K562 (cell line): Measurements from ENCODE around the gene DPY19L1. TPM values are rescaled to one million over a fixed set of nuclear protein-coding genes. Genes with fewer than 3 reads are reported as not detected.

Experiments
- ATAC-seq: fragments of 200-7000 bp; cut with Tn5 transposase; 3 replicates; pipeline ENCODE4 v1.9.1; 2020; ENCODE audit warnings: moderate library complexity
- BruUV-seq: library from RNA; stranded (reverse); fragments of 400-500 nt; replicated peaks from 2 replicates; lab custom pipeline; 2021; lab: Mats Ljungman, UMichigan
- CTCF ChIA-PET: fragments of 300-600 bp; formaldehyde crosslinking; extraction: SDS; loops from one replicate; lab custom pipeline; 2021; ENCODE audit warnings: low intra/inter-chr PET ratio; lab: Yijun Ruan, JAX
- POLR2A ChIA-PET: fragments of 300-600, 350-650 bp; sonication (Branson Sonifier 250); formaldehyde crosslinking; extraction: SDS; loops from one replicate; lab custom pipeline; 2021; ENCODE audit warnings: antibody characterized with exemption, inconsistent platforms; lab: Yijun Ruan, JAX
- DNase-seq, 4 experiments: peaks; one replicate each; pipeline versions ENCODE4 v3.0.0 to v3.0.0-alpha.2; 2011 to 2018; ENCODE audit warnings: low spot score in 3 of 4, mixed read lengths in 3 of 4; ENCODE audit errors: extremely low read depth in 1 of 4
- FAIRE-seq: peaks from 2 replicates; lab custom pipeline; 2011; peaks lifted over from hg19 to GRCh38; lab: Jason Lieb, UNC
- H2AFZ ChIP-seq: 2 replicates; pipeline ENCODE4 v1.6.0; 2011; ENCODE audit warnings: low read depth, low read length, control low read depth, inconsistent platforms
- H3K27ac ChIP-seq: fragments of 200-600 bp; 3 replicates; pipeline ENCODE4 v1.8.0; 2011; ENCODE audit warnings: low read depth, mild to moderate bottlenecking, control low read depth, inconsistent platforms, low read length, moderate library complexity, mixed read lengths; ENCODE audit errors: extremely low read depth
- H3K27me3 ChIP-seq, 2 experiments: fragments of 300-600 bp in 1 of 2; 2 replicates in 1 of 2; 3 replicates in 1 of 2; pipeline versions ENCODE4 v1.6.0 to v1.8.0; 2011; ENCODE audit warnings: inconsistent platforms in 2 of 2, low read length in 2 of 2, mild to moderate bottlenecking in 1 of 2, mixed read lengths in 1 of 2, moderate library complexity in 1 of 2; ENCODE audit not compliant: control insufficient read depth in 2 of 2, insufficient read depth in 2 of 2
- H3K36me3 ChIP-seq: fragments of 300-600 bp; 3 replicates; pipeline ENCODE4 v1.8.0; 2011; ENCODE audit warnings: mild to moderate bottlenecking, low read length, inconsistent platforms; ENCODE audit not compliant: control insufficient read depth, insufficient read depth
- H3K4me1 ChIP-seq, 2 experiments: fragments of 200-600 bp in 1 of 2; replicated peaks in 1 of 2; 2 replicates in 1 of 2; 3 replicates in 1 of 2; pipeline versions ENCODE4 v1.5.1 to v1.8.0; 2011; ENCODE audit warnings: inconsistent platforms in 2 of 2, low read length in 2 of 2, mild to moderate bottlenecking in 1 of 2, mixed read lengths in 1 of 2, moderate library complexity in 1 of 2; ENCODE audit not compliant: control insufficient read depth in 2 of 2, insufficient read depth in 2 of 2
- H3K4me2 ChIP-seq: 2 replicates; pipeline ENCODE4 v1.6.1; 2011; ENCODE audit warnings: low read length, control low read depth, inconsistent platforms, mixed read lengths; ENCODE audit not compliant: insufficient read depth
- H3K4me3 ChIP-seq: fragments of 200-600 bp; sonication (generic), shearing (Covaris generic); 2 replicates; pipeline ENCODE4 v1.5.1; 2016; ENCODE audit warnings: control low read depth, inconsistent platforms
- H3K79me2 ChIP-seq: fragments of 200-600 bp; 3 replicates; pipeline ENCODE4 v1.8.0; 2011; ENCODE audit warnings: low read length, inconsistent platforms; ENCODE audit not compliant: control insufficient read depth, insufficient read depth
- H3K9ac ChIP-seq, 2 experiments: 2 replicates each; pipeline versions ENCODE4 v1.6.0 to v1.6.1; 2011; ENCODE audit warnings: low read depth in 2 of 2, low read length in 2 of 2, control low read depth in 1 of 2, inconsistent platforms in 1 of 2, mild to moderate bottlenecking in 1 of 2, mixed read lengths in 1 of 2; ENCODE audit not compliant: insufficient read depth in 1 of 2
- H3K9me1 ChIP-seq: one replicate; pipeline ENCODE4 v1.6.0; 2011; ENCODE audit warnings: inconsistent platforms, mild to moderate bottlenecking, low read length, moderate library complexity; ENCODE audit not compliant: control insufficient read depth, insufficient read depth
- H3K9me3 ChIP-seq: replicated peaks from 2 replicates; pipeline ENCODE4 v1.5.1; 2011; ENCODE audit warnings: low read depth, low read length, inconsistent platforms; ENCODE audit not compliant: control insufficient read depth, insufficient read depth
- H4K20me1 ChIP-seq: replicated peaks from 2 replicates; pipeline ENCODE4 v1.6.1; 2011; ENCODE audit warnings: low read length, inconsistent platforms, mixed read lengths; ENCODE audit not compliant: control insufficient read depth, insufficient read depth
- CAMTA2 ChIP-seq: fragments of 250-450 bp; sonication (Bioruptor Pico); conservative IDR thresholded peaks from 2 replicates; pipeline ENCODE4 v1.5.1; 2022
- CEBPB ChIP-seq: fragments of 450-650 bp; IDR thresholded peaks from 2 replicates; pipeline ENCODE4 v1.6.1; 2016; ENCODE audit warnings: missing genetic modification characterization, missing compliant biosample characterization
- CHD1 ChIP-seq: fragments of 200-600 bp; sonication (generic); IDR thresholded peaks from one replicate; pipeline ENCODE4 v1.6.1; 2012; ENCODE audit warnings: mild to moderate bottlenecking, moderate library complexity, low read length, inconsistent platforms
- ELF1 ChIP-seq: fragments of 200-800 bp; sonication (Bioruptor generic); IDR thresholded peaks from 2 replicates; pipeline ENCODE4 v1.6.1; 2016; ENCODE audit warnings: missing genetic modification characterization, missing compliant biosample characterization
- FOXK2 ChIP-seq, 2 experiments: fragments of 450-650 bp; IDR thresholded peaks in 1 of 2; conservative IDR thresholded peaks in 1 of 2; 2 replicates each; pipeline ENCODE4 v1.6.1; 2016; ENCODE audit warnings: low read depth in 2 of 2, mild to moderate bottlenecking in 1 of 2
- GABPA ChIP-seq: fragments of 200-800 bp; sonication (Bioruptor generic); conservative IDR thresholded peaks from 2 replicates; pipeline ENCODE4 v1.6.1; 2016; ENCODE audit warnings: low read depth, missing genetic modification characterization, missing compliant biosample characterization
- GTF2E2 ChIP-seq: fragments of 200-800 bp; sonication (Bioruptor generic); IDR thresholded peaks from 2 replicates; pipeline ENCODE4 v1.6.1; 2016; ENCODE audit warnings: missing genetic modification characterization, missing compliant biosample characterization
- HDAC1 ChIP-seq, 2 experiments: fragments of 450-650 bp; IDR thresholded peaks; 2 replicates each; pipeline ENCODE4 v1.6.1; 2016 to 2017; ENCODE audit warnings: inconsistent platforms in 1 of 2, mild to moderate bottlenecking in 1 of 2, moderate library complexity in 1 of 2
- HNRNPLL ChIP-seq: fragments of 200-400 bp; formaldehyde crosslinking; IDR thresholded peaks from 2 replicates; pipeline ENCODE4 v1.6.1; 2017; ENCODE audit warnings: low read length, low read depth, mild to moderate bottlenecking; ENCODE audit not compliant: poor library complexity, severe bottlenecking
- HSF4 ChIP-seq: fragments of 250-450 bp; sonication (Bioruptor Pico); IDR thresholded peaks from 2 replicates; pipeline ENCODE4 v2.1.2; 2022; ENCODE audit warnings: mild to moderate bottlenecking, moderate library complexity, borderline replicate concordance
- NRF1 ChIP-seq, 2 experiments: fragments of 450-650 bp; IDR thresholded peaks in 1 of 2; conservative IDR thresholded peaks in 1 of 2; 2 replicates each; pipeline ENCODE4 v1.6.1; 2014; ENCODE audit warnings: mild to moderate bottlenecking in 2 of 2
- POLR2A ChIP-seq: fragments of 450-650 bp; conservative IDR thresholded peaks from 2 replicates; pipeline ENCODE4 v1.6.1; 2016
- POLR2B ChIP-seq: fragments of 450-650 bp; IDR thresholded peaks from 2 replicates; pipeline ENCODE4 v1.6.1; 2018; ENCODE audit warnings: low read depth; ENCODE audit not compliant: partially characterized antibody
- POLR2G ChIP-seq: fragments of 200-400 bp; formaldehyde crosslinking; IDR thresholded peaks from 2 replicates; pipeline ENCODE4 v1.6.1; 2017; ENCODE audit warnings: low read depth, mild to moderate bottlenecking, antibody characterized with exemption, low read length, moderate library complexity
- TCF7L2 ChIP-seq: fragments of 150-350 bp; IDR thresholded peaks from 2 replicates; pipeline ENCODE4 v1.6.1; 2016; ENCODE audit warnings: low read depth, mild to moderate bottlenecking, low read length, moderate library complexity
- ZFX ChIP-seq: sonication (generic); formaldehyde crosslinking; IDR thresholded peaks from 2 replicates; pipeline ENCODE4 v1.8.0; 2022; ENCODE audit warnings: mild to moderate bottlenecking, missing genetic modification reagents, moderate library complexity
- ZNF408 ChIP-seq: fragments of 250-450 bp; sonication (Bioruptor Pico); IDR thresholded peaks from 2 replicates; pipeline ENCODE4 v1.4.0; 2020; ENCODE audit warnings: low read depth, mild to moderate bottlenecking, moderate library complexity
- ZNF41 ChIP-seq: fragments of 250-450 bp; sonication (Bioruptor Pico); conservative IDR thresholded peaks from 2 replicates; pipeline ENCODE4 v1.4.0; 2020; ENCODE audit warnings: mild to moderate bottlenecking
- ZNF436 ChIP-seq: fragments of 250-450, 450-650 bp; sonication (Bioruptor Pico); formaldehyde crosslinking; IDR thresholded peaks from 2 replicates; pipeline ENCODE4 v1.7.0; 2020; ENCODE audit warnings: mild to moderate bottlenecking
- WGBS: fragments of 100-300 bp; shearing (Covaris generic); methylation state at CpG from one replicate; pipeline ENCODE4 v1.1.6; 2016; ENCODE audit warnings: low coverage, mixed read lengths; ENCODE audit not compliant: insufficient coverage; ENCODE audit errors: missing lambda C conversion rate; 5-methylcytosine and 5-hydroxymethylcytosine counted together
- in situ Hi-C: fragments of 300-500 bp; cut with MboI; formaldehyde crosslinking; loops from 4 replicates; pipeline ENCODE4 v1.15.0; 2018; ENCODE audit warnings: inconsistent platforms, mixed read lengths
- intact Hi-C: fragments of 100-400 bp; cut with micrococcal nuclease; formaldehyde crosslinking; loops from 2 replicates; pipeline ENCODE4 v1.14.2; 2022
- polyA plus RNA-seq, 8 experiments: library from polyadenylated mRNA; depleted of rRNA in 4 of 8; stranded (reverse) in 5 of 8; unstranded in 3 of 8; fragments of >200 nt; fragmentation: Nextera tagmentation in 2 of 8; fragmentation: Illumina TruSeq in 1 of 8; extraction: Ambion mirVana in 2 of 8; extraction: Trizol in 1 of 8; gene quantifications; 2 replicates each; pipeline versions ENCODE4 v1.2.1 to v1.2.3, GENCODE V29; 2011 to 2014; ENCODE audit warnings: inconsistent platforms in 1 of 8, missing spikeins in 1 of 8
- total RNA-seq, 7 experiments: library from RNA; depleted of rRNA in 6 of 7; stranded (reverse); fragments of >200 nt in 6 of 7; fragmentation: Illumina TruSeq in 2 of 7; extraction: Trizol in 2 of 7; gene quantifications; 2 replicates each; pipeline versions ENCODE4 v1.2.1 to v1.2.3, GENCODE V29; 2011 to 2021; ENCODE audit warnings: low replicate concordance in 1 of 7
- TF ChIP-seq, protein P1 (sequence below): fragments of 250-450 bp; sonication (Bioruptor Pico); IDR thresholded peaks from 2 replicates; pipeline ENCODE4 v1.6.1; 2021; ENCODE audit warnings: mild to moderate bottlenecking
- TF ChIP-seq, protein P2 (sequence below): sonication (generic); formaldehyde crosslinking; IDR thresholded peaks from 2 replicates; pipeline ENCODE4 v1.8.0; 2022; ENCODE audit warnings: missing genetic modification reagents, mild to moderate bottlenecking, moderate library complexity, borderline replicate concordance

Gene DPY19L1
- total and polyA plus RNA-seq, 9 of the 15 experiments (the other 6 are each of a cell fraction or from before 2014, with no cell fraction given): 4.0 to 34.3 (median 22.1) TPM

DNA sequence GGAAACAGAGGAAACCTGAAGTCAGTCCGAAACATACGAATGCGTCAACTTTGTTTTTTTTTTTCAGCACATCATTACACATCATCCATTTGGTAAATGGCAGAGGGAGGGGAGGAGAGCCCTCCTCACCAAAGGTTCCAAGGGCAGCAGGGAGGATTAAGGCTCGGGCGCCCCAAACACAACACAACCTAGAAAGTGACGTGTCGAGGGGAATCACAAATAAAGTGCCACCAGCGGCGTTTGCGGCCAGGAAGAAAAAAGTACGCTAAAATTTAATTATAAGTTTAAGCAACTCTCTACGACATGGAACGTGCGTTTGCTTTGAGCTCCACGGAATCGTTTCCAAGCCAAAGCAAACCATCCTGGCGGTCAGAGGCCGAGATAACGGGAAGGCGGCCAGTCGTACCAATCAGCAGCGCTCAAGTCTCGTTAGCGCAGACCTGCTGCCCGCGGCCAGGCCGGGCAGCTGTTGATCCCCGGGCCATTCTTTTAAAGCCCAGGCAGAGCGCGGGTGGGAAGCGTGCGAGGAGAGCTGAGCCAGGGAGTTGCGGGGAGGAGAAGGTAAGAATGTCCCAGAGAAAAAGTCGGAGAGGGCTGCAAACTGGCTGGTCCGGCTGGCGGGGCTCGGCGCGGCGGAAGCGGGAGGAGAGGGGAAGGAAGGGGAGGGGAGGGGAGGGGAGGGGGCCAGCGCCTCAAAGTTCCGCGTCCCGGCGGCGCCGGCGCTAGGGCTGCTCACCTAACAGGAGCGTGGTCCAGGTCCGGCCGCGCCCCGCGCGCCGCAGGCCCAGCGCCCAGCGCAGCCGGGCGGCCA, 719 bp downstream of the DPY19L1 start:
- POLR2A ChIA-PET: interaction anchor here (1.4 kb wide), 1 partner anchor 10 kb away, joined by 4 read pairs; no protein-coding TSS in a partner anchor
- FAIRE-seq: peak; percentile 68
- 0 out of 2 replicates have a peak, but pooled peaks have one; percentile 32 for TF ChIP-seq ELF1 (tag)
- TF ChIP-seq GTF2E2: no peak
- no peak for TF ChIP-seq ZNF436 (CRISPR knock-in tag)
- TF ChIP-seq HNRNPLL: peak; percentile 60
- no peak for TF ChIP-seq ZNF41
- TF ChIP-seq CHD1: peak; percentile 19
- TF ChIP-seq CEBPB (tag): no peak
- no peak for TF ChIP-seq FOXK2 (conservative IDR thresholded peaks at IDR 0.05 in 1 of 2, IDR thresholded peaks at IDR 0.05 in 1 of 2; ENCODE audit: low read depth in 2 of 2)
- peak; percentile 67 for TF ChIP-seq POLR2G
- TF ChIP-seq POLR2A: 0 out of 2 replicates have a peak, but pooled peaks have one; percentile 45
- TF ChIP-seq TCF7L2: no peak
- TF ChIP-seq HSF4 (CRISPR knock-in tag): no peak
- TF ChIP-seq, protein P1, sequence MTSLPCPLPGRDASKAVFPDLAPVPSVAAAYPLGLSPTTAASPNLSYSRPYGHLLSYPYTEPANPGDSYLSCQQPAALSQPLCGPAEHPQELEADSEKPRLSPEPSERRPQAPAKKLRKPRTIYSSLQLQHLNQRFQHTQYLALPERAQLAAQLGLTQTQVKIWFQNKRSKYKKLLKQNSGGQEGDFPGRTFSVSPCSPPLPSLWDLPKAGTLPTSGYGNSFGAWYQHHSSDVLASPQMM (CRISPR knock-in tag): no peak
- no peak for TF ChIP-seq POLR2B
- TF ChIP-seq, protein P2, sequence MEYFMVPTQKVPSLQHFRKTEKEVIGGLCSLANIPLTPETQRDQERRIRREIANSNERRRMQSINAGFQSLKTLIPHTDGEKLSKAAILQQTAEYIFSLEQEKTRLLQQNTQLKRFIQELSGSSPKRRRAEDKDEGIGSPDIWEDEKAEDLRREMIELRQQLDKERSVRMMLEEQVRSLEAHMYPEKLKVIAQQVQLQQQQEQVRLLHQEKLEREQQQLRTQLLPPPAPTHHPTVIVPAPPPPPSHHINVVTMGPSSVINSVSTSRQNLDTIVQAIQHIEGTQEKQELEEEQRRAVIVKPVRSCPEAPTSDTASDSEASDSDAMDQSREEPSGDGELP (CRISPR knock-in tag): peak; percentile 74
- TF ChIP-seq ZNF408 (CRISPR knock-in tag): no peak
- peak in 1 of 2 experiments; percentile 42; a peak in 2 of 4 replicates for TF ChIP-seq HDAC1 (IDR thresholded peaks at IDR 0.05)
- no peak; the same call in 1 of the 2 replicates for TF ChIP-seq ZFX (CRISPR knock-in tag)
- no peak for TF ChIP-seq CAMTA2 (CRISPR knock-in tag)
- TF ChIP-seq NRF1 (conservative IDR thresholded peaks at IDR 0.05 in 1 of 2, IDR thresholded peaks at IDR 0.05 in 1 of 2): peak in 1 of 2 experiments; percentile 10; a peak in 1 of 4 replicates
- peak; percentile 27 for TF ChIP-seq GABPA

More for the DNA sequence above, 719 bp downstream of the DPY19L1 start:
- Histone ChIP-seq H3K4me2 (peak overlapping the region; percentile 85), H3K4me1 (peaks cover 10 to 18% of the 10 kb centered on the region in 2 experiments), H3K9me1 (no peaks in the 10 kb centered on the region), H3K27me3 (no peaks in the 10 kb centered on the region), H3K9me3 (no peaks in the 10 kb centered on the region), H3K36me3 (no peaks in the 10 kb centered on the region), H3K4me3 (peak overlapping the region; percentile 84), H2AFZ (peak overlapping the region; percentile 80), H3K27ac (peak overlapping the region; percentile 52), H3K79me2 (peaks cover 53% of the 10 kb centered on the region), H4K20me1 (no peaks in the 10 kb centered on the region), H3K9ac (peak overlapping the region; percentile 71 to 95)
- in situ Hi-C loops (no loop called here), intact Hi-C loops (loop anchor here (2.0 to 10.0 kb wide), 5 partner anchors 34 to 362 kb away; no protein-coding TSS in a partner anchor)
- ATAC-seq: peak; percentile 53
- CTCF ChIA-PET: interaction anchor here (2.8 kb wide), 1 partner anchor 213 kb away, joined by 8 read pairs; no protein-coding TSS in a partner anchor
- under 1% methylated on average over 34 of the region's 61 CpGs for WGBS
- BruUV-seq: no TSS peak
- DNase-seq: peak; percentile 29 to 73 (median 52)
